Glomerular visceral epithelial cell (primary cell): ENCODE results near the gene PLK3.
"Not testable (repeated sequence)": the region's sequence is repeated elsewhere in the genome, so short reads cannot be mapped to it uniquely, and the experiment has no call there.

Experiments
- DNase-seq: peaks from one replicate; pipeline ENCODE4 v3.0.0-alpha.2; 2016; ENCODE audit errors: extremely low spot score

PLK3 gene

GRCh38 chr1:44808938-44809917 is 9.1 kb downstream of the PLK3 start:
- peak; percentile 31 for DNase-seq

- peak; percentile 86 for DNase-seq
Measured at GRCh38 chr1:44810101-44810761, 10.1 kb downstream of the PLK3 start.

GRCh38 chr1:44810762-44811105 is 10.6 kb downstream of the PLK3 start:
- not testable (repeated sequence) for DNase-seq

GRCh38 chr1:44811234-44811633 is 11.1 kb downstream of the PLK3 start:
- DNase-seq: no peak

GRCh38 chr1:44812822-44813543 is 12.8 kb downstream of the PLK3 start:
- DNase-seq: no peak

GRCh38 chr1:44815926-44816325 is 15.7 kb downstream of the PLK3 start:
- DNase-seq: not testable (repeated sequence)

- DNase-seq: no peak
Measured at GRCh38 chr1:44817307-44817706, 17.1 kb downstream of the PLK3 start.

GRCh38 chr1:44817771-44818495 is 17.8 kb downstream of the PLK3 start:
- DNase-seq: no peak

DNA sequence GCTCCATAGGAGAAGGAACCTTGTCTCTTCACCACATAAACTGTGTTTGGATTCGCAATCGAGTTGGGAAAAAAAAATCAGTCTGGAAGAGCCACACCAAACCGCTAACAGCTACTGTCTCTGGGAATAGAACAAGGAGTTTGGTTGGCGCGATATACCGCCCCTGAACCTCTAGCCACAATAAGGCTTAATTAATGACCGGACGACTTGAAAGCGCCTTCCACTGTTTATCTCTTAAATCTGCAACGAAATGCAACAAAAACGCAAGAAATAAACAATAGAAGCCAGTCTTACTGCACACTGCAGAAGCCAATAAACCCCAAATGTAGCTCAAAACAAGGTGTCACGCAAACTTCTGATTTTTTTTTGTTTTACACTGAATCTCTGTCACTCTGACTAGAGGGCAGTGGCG is 19.0 kb downstream of the PLK3 start:
- DNase-seq: no peak

- DNase-seq: peak; percentile 95
Measured at GRCh38 chr1:44819608-44820327, 19.6 kb downstream of the PLK3 start.

DNA sequence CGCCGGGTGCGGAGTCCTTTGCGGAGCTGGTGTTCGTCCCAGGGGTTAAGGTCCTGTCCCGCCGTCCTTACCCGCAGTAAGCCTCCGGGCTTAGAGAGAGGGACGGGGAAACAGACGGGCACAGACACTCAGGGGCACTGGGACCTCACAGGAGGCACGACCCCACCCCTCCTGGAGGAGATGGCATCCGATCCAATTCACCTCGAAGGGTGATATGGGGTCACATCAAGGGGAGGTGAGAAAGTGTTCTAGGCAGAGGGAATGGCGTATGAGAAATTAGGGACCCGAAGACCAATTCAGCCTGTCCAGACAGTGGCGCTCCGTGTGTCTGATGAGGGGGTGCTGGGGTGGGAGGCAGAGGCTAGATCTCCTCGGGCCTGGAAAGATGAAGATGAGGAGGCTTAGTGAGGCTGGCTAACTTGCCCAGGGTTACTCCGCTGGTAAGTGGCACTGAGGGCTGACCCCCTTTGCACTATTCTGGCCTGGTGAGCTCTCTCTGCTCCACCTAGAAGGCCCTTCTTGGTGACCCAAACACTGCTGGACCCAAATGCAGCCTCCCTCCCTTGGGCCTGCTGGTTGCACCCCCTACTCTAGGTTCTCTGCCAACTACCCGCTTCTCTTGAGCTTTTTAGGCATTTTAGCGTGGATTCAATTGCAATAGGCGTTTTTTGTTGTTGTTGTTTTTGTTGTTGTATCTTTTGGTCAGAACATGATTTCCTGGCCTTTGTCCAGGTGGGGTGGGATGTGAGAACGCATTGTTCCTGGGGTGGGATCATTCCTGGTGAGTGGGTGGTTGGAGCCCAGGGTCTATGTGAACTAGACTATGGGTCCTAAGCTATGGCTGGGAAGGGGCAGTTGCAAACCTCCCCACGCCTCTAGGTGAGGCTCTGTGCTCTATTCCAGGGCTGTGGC is 20.4 kb downstream of the PLK3 start:
- no peak for DNase-seq

- no peak for DNase-seq
Measured at GRCh38 chr1:44821240-44821715, 21.1 kb downstream of the PLK3 start.

- no peak for DNase-seq
Measured at GRCh38 chr1:44822131-44822701, 22.0 kb downstream of the PLK3 start.

GRCh38 chr1:44822981-44823451 is 22.8 kb downstream of the PLK3 start:
- no peak for DNase-seq

- not testable (repeated sequence) for DNase-seq
Measured at GRCh38 chr1:44824392-44824791, 24.2 kb downstream of the PLK3 start.

GRCh38 chr1:44826375-44827196 is 26.4 kb downstream of the PLK3 start:
- DNase-seq: no peak

DNA sequence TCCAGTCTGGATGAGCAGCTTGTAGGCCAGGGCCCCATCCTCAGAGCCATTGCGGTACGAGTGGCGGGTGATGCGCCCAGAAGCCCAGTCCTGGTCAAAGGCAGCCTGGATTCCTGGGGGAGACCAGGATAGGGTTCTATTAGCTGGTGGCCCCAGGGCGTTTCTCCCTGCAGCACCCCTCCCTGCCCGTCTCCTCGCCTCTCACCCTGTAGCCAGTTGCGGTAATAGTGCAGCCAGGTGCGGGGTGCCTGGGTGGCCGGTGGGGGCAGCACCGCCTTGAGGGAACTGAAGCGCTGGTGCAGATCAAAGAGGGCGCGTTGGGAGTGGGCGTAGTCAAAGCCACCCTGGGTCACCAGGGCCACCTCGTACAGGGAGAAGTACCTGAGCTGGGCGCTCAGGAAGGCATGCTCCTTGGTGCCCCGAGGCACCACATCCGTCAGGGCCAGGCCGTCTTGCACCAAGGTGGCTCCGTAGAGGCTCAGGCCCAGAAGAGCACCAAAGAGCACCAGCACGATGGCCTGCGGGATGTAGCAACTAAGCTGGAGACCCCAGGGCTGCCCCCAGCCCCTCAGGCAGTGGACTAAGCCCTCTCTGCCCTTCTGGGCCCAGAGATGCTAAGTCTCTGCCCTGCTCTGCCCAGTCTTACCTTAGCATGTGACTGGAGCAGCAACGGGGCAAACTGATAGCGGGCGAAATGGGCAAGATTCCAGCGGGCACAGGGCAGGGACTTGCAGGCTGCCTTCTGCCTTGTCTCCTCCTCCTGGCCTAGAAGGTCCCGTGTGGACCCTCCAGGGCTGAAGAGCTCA is 27.2 kb downstream of the PLK3 start:
- DNase-seq: no peak
